Mucosa of descending colon (tissue), 3 donors: ENCODE results near the gene CRYGB. TPM values are rescaled to one million over a fixed set of nuclear protein-coding genes. Genes with fewer than 3 reads are reported as not detected.

ENCODE experiments used
- ATAC-seq: fragments of 200-7000 bp; cut with Tn5 transposase; one replicate; pipeline ENCODE4 v1.9.1; 2020; ENCODE audit warnings: mild to moderate bottlenecking, moderate library complexity
- DNase-seq, 3 donors: peaks; one replicate each; pipeline ENCODE4 v3.0.0-alpha.2; 2020
- H3K36me3 ChIP-seq: fragments of 200-600 bp; one replicate; pipeline ENCODE4 v1.8.0; 2021; ENCODE audit warnings: low read depth, mild to moderate bottlenecking
- H3K4me1 ChIP-seq: fragments of 200-600 bp; one replicate; pipeline ENCODE4 v1.8.0; 2021; ENCODE audit warnings: low read depth, mild to moderate bottlenecking
- H3K4me3 ChIP-seq: fragments of 200-600 bp; one replicate; pipeline ENCODE4 v1.8.0; 2021; ENCODE audit warnings: mild to moderate bottlenecking
- H3K9me3 ChIP-seq: fragments of 200-600 bp; one replicate; pipeline ENCODE4 v1.8.0; 2021; ENCODE audit warnings: mild to moderate bottlenecking
- intact Hi-C, 2 donors: fragments of 100-400 bp; cut with DNase I in 1 of 2; cut with micrococcal nuclease in 1 of 2; formaldehyde crosslinking; loops; one replicate each; pipeline versions ENCODE4 v1.11.0 to v1.11.1; 2022; cut with DNase I, micrococcal nuclease
- total RNA-seq, 3 donors: library from RNA; stranded (reverse); fragmentation: NEBNext Ultra II Directional in 2 of 3; extraction: Animal tissue kit (Norgen Biotek cat#: 25700) in 2 of 3; gene quantifications; one replicate each; pipeline versions ENCODE4 v1.2.1 to v1.2.4, GENCODE V29; 2021 to 2023
- TF ChIP-seq, protein P1 (sequence below): fragments of 200-600 bp; IDR thresholded peaks from one replicate; pipeline ENCODE4 v1.8.0; 2022; ENCODE audit warnings: antibody characterized with exemption, mild to moderate bottlenecking
- donor health status: DM: no; HTN: no; CAD: no; lungs with moderate emphysema.
- donor health status: DM: no; HTN: no; CAD: no.
- donor health status: DM: no; HTN: yes; CAD: no.

The CRYGB gene
- total RNA-seq, 3 donors from 2014 or later: not detected

DNA sequence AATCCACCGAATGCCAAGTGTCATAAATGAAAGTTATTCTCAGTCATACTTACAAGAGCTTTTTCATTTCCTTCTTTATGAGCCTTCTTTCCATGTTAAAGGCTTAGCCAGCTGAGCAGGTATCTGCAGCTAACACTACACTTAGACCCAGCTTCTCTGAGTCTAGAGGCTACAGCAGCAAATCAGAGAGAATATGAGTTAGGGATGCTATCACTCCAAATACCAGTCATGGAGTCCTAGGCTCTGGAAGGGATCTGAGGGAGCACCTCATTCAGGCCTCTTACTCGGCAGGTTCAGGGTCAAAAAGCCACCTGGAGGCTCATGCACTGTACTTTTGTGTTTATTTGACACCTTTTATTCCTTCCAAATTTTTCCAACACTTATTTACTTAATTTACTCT lies 40.9 kb upstream of the CRYGB start:
- H3K4me3 ChIP-seq: no peak overlapping the region
- ATAC-seq (no peak), DNase-seq (no peak)
- TF ChIP-seq, protein P1, sequence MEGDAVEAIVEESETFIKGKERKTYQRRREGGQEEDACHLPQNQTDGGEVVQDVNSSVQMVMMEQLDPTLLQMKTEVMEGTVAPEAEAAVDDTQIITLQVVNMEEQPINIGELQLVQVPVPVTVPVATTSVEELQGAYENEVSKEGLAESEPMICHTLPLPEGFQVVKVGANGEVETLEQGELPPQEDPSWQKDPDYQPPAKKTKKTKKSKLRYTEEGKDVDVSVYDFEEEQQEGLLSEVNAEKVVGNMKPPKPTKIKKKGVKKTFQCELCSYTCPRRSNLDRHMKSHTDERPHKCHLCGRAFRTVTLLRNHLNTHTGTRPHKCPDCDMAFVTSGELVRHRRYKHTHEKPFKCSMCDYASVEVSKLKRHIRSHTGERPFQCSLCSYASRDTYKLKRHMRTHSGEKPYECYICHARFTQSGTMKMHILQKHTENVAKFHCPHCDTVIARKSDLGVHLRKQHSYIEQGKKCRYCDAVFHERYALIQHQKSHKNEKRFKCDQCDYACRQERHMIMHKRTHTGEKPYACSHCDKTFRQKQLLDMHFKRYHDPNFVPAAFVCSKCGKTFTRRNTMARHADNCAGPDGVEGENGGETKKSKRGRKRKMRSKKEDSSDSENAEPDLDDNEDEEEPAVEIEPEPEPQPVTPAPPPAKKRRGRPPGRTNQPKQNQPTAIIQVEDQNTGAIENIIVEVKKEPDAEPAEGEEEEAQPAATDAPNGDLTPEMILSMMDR: no peak
- H3K36me3 ChIP-seq: no peaks in the 10 kb centered on the region
- intact Hi-C loops: no loop called here
- no peaks in the 10 kb centered on the region for H3K9me3 ChIP-seq
- H3K4me1 ChIP-seq: no peaks in the 10 kb centered on the region

DNA sequence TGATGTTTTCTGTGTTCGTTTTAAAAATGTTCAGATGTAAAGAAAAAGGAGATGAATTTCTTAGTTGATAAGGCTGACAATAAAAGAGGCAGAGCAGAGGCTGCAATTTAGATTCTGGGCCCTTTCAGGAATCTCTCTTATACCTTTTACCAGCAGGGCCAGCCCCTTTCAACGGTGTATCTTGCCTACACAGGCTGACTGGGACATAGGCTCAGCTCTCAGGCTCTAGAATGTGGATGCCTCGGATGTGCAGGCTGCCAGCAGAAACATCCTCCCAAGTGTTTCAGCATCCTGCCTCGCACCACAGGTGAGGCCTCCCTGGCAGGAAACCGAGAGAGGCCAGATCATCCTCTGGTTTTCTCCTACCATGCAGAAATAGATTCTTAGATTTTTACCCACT lies 40.5 kb upstream of the CRYGB start:
- ATAC-seq (no peak), DNase-seq (no peak)
- no peak overlapping the region for H3K4me3 ChIP-seq
- H3K36me3 ChIP-seq: no peaks in the 10 kb centered on the region
- intact Hi-C loops: no loop called here
- TF ChIP-seq, protein P1: no peak
- H3K4me1 ChIP-seq: no peaks in the 10 kb centered on the region
- no peaks in the 10 kb centered on the region for H3K9me3 ChIP-seq

DNA sequence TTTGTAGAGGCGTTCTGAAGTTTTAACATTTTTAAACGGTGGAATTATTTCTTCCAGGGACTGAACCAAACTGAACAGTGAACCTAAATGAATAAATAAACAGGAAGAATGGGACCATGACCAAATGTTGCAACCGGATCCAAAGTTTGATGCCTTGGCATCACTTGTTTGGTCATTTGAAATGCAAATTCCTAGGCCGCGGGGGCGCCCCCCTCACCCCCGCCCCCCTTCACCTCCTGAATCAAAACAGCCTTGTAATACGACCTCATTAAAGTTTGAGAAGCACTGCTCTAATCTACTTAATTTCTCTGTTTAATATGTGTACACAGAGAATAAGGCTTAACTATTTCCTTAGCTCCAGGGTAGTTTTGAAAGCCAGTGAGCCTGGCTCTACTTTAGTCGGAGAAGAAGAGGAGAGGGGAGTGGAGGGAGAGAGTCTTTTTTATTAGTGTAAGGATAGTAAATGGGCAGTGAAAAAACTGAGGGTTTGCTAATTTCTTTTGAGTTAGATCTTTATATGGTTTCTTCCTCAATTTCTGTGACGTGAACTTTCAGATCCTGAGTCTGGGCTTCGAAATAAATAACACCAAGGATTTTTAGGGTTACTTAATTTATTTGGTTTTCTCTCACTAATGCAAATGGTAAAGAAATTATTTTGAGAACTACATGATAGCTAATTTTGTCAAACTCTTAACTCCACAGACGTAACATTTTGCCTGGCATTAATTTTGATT lies 38.2 kb upstream of the CRYGB start:
- ATAC-seq: no peak
- Histone ChIP-seq H3K4me1 (no peaks in the 10 kb centered on the region), H3K36me3 (no peaks in the 10 kb centered on the region), H3K9me3 (no peaks in the 10 kb centered on the region), H3K4me3 (no peak overlapping the region)
- no peak for DNase-seq
- intact Hi-C loops: no loop called here
- TF ChIP-seq, protein P1: no peak

DNA sequence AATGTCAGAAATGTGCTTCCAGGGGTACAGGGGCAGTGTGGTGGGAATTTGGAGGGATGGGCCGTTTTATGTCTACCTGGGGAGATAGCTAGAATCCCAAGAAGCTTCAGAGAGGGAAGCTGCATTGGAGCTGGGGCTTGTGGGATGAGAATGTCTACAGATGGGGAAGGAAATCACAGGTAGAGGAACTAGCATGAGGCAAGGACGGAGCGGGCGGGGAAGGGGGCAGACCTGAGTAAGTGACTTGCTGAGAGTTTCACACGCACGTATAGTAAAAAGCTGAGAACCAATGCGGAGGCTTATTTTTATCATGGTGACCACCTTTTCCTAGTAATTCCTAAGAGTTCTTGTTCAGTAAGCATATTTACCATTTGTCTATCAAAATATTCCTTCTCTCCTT lies 37.6 kb upstream of the CRYGB start:
- no peak overlapping the region for H3K4me3 ChIP-seq
- TF ChIP-seq, protein P1: no peak
- ATAC-seq (no peak), DNase-seq (no peak)
- no peaks in the 10 kb centered on the region for H3K4me1 ChIP-seq
- intact Hi-C loops: no loop called here
- H3K9me3 ChIP-seq: no peaks in the 10 kb centered on the region
- H3K36me3 ChIP-seq: no peaks in the 10 kb centered on the region

DNA sequence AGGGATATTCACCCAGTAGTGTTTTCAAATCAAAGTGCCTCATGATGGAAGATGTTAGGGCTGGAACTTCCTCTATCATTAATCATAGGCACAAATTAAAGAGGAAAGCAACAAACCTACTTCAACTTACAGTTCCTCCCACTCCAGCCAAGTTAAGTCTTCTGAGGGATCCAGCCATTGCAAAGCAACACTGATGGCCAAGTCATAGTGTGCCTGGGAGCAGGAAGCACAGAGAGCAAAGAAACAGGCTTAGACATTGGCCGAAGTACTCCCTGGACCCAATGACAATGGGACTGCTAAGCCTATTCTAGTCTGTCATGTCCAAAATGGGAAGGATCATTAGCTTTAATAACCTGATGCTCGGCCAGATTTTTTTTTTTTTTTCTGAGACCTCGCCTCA lies 36.9 kb upstream of the CRYGB start:
- intact Hi-C loops: no loop called here
- TF ChIP-seq, protein P1: no peak
- ATAC-seq: no peak
- no peaks in the 10 kb centered on the region for H3K36me3 ChIP-seq
- H3K9me3 ChIP-seq: no peaks in the 10 kb centered on the region
- no peaks in the 10 kb centered on the region for H3K4me1 ChIP-seq
- no peak for DNase-seq
- H3K4me3 ChIP-seq: no peak overlapping the region
